ENCODE measurements around the gene TMEM176A.

GRCh38 chr7:150759479-150759878, 41.1 kb upstream of the TMEM176A start:
- TF ChIP-seq EZH2 (IDR thresholded peaks at IDR 0.05; ENCODE audit: insufficient read depth, poor library complexity, severe bottlenecking) (no peak), EZH2phosphoT487 (IDR thresholded peaks at IDR 0.05; ENCODE audit: insufficient read depth, low read depth) (no peak)
